ENCODE measurements around the gene DPH5.

DNA sequence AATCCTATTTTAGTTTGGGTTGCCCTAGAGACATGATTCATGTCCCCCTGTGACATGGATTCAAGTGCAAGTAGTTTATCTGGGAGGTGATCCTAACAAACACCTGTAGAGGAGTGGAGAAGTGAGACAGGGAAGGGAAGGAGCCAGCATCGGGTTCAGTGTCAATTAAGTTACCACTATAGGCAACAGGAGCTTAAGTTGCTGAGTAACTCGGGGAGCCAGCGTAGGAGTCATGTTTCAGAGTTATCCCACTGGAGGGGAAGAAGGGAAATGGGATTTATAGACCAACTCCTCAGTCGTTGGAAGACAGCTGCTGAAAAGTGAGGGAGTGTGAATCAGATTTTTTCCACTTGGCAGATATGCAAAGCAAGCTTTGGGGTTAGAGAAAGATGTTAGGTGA is 74.8 kb downstream of the DPH5 start:
- TF ChIP-seq EZH2phosphoT487 (conservative IDR thresholded peaks at IDR 0.05; ENCODE audit: low read length): no peak
- TF ChIP-seq, protein P1, sequence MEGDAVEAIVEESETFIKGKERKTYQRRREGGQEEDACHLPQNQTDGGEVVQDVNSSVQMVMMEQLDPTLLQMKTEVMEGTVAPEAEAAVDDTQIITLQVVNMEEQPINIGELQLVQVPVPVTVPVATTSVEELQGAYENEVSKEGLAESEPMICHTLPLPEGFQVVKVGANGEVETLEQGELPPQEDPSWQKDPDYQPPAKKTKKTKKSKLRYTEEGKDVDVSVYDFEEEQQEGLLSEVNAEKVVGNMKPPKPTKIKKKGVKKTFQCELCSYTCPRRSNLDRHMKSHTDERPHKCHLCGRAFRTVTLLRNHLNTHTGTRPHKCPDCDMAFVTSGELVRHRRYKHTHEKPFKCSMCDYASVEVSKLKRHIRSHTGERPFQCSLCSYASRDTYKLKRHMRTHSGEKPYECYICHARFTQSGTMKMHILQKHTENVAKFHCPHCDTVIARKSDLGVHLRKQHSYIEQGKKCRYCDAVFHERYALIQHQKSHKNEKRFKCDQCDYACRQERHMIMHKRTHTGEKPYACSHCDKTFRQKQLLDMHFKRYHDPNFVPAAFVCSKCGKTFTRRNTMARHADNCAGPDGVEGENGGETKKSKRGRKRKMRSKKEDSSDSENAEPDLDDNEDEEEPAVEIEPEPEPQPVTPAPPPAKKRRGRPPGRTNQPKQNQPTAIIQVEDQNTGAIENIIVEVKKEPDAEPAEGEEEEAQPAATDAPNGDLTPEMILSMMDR (IDR thresholded peaks at IDR 0.05; ENCODE audit: insufficient read depth, low read length, poor library complexity, severe bottlenecking): no peak

All from SU-DHL-6 (cell line).